Fibroblast of mammary gland (primary cell): ENCODE results near the gene TUBGCP3.

ENCODE experiments used
- DNase-seq: peaks from one replicate; pipeline ENCODE4 v3.0.0-alpha.2; 2010; ENCODE audit warnings: low read depth
- H3K4me3 ChIP-seq: 2 replicates; pipeline ENCODE4 v1.5.1; 2011; ENCODE audit warnings: low read depth, mild to moderate bottlenecking, low read length, moderate library complexity; ENCODE audit not compliant: control insufficient read depth
- CTCF ChIP-seq: conservative IDR thresholded peaks from 2 replicates; pipeline ENCODE4 v1.5.1; 2011; ENCODE audit warnings: low read depth, low read length, inconsistent platforms; ENCODE audit not compliant: control insufficient read depth, insufficient read depth

Gene TUBGCP3

GRCh38 chr13:112588490-112589297 lies 741 bp upstream of the TUBGCP3 start:
- peak overlapping the region; percentile 86 for H3K4me3 ChIP-seq
- TF ChIP-seq CTCF: no peak
- DNase-seq: no peak

GRCh38 chr13:112587212-112587763 lies 665 bp downstream of the TUBGCP3 start:
- no peak for TF ChIP-seq CTCF
- peak overlapping the region; percentile 86 for H3K4me3 ChIP-seq
- DNase-seq: peak; percentile 82

GRCh38 chr13:112586334-112586960 lies 1.5 kb downstream of the TUBGCP3 start:
- no peak for DNase-seq
- H3K4me3 ChIP-seq: peak overlapping the region; percentile 86
- TF ChIP-seq CTCF: no peak

GRCh38 chr13:112583592-112584277 lies 4.2 kb downstream of the TUBGCP3 start:
- H3K4me3 ChIP-seq: no peak overlapping the region
- TF ChIP-seq CTCF: no peak
- DNase-seq: no peak

GRCh38 chr13:112582263-112582662 lies 5.7 kb downstream of the TUBGCP3 start:
- TF ChIP-seq CTCF: no peak
- DNase-seq: no peak
- H3K4me3 ChIP-seq: no peak overlapping the region

GRCh38 chr13:112580912-112581311 lies 7.0 kb downstream of the TUBGCP3 start:
- DNase-seq: no peak
- TF ChIP-seq CTCF: no peak
- H3K4me3 ChIP-seq: no peak overlapping the region
